Activated CD8-positive, alpha-beta T cell treated with anti-CD3 and anti-CD28 coated beads, Interleukin-2, amount 10 ng/mL, durations not matched to agents 7 days and 5 days (primary cell): ENCODE measurements around the gene IQCN. TPM values are rescaled to one million over a fixed set of nuclear protein-coding genes. Genes with fewer than 3 reads are reported as not detected.

Source experiments
- ATAC-seq: fragments of 150-1000 bp; cut with Tn5 transposase; one replicate; pipeline ENCODE4 v1.10.0; 2021; ENCODE audit warnings: moderate library complexity
- CTCF ChIA-PET: fragments of 350-600 bp; sonication (Branson Sonifier 250); formaldehyde crosslinking; loops from one replicate; lab custom pipeline; 2021; ENCODE audit warnings: antibody characterized with exemption; lab: Charles Lee
- POLR2A ChIA-PET: fragments of 350-600 bp; sonication (Branson Sonifier 250); formaldehyde crosslinking; loops from one replicate; lab custom pipeline; 2021; ENCODE audit warnings: antibody characterized with exemption; lab: Charles Lee
- DNase-seq: peaks from one replicate; pipeline ENCODE4 v3.0.0-alpha.2; 2020
- H3K27ac Mint-ChIP-seq: one replicate; pipeline ENCODE4 v1.8.0; 2021; ENCODE audit warnings: mild to moderate bottlenecking, mixed read lengths
- H3K27me3 Mint-ChIP-seq: one replicate; pipeline ENCODE4 v1.8.0; 2021; ENCODE audit warnings: low read depth, mixed read lengths
- H3K36me3 Mint-ChIP-seq: one replicate; pipeline ENCODE4 v1.8.0; 2021; ENCODE audit warnings: low read depth, mixed read lengths
- H3K4me1 Mint-ChIP-seq: one replicate; pipeline ENCODE4 v1.8.0; 2021; ENCODE audit warnings: low read depth, mixed read lengths
- H3K4me3 Mint-ChIP-seq: one replicate; pipeline ENCODE4 v1.8.0; 2021; ENCODE audit warnings: mild to moderate bottlenecking, mixed read lengths
- H3K9me3 Mint-ChIP-seq: one replicate; pipeline ENCODE4 v1.8.0; 2022; ENCODE audit warnings: mixed read lengths; ENCODE audit not compliant: insufficient read depth
- total RNA-seq, 2 experiments: library from RNA; stranded (reverse); gene quantifications; one replicate each; pipeline ENCODE4 v1.2.3, GENCODE V29; 2021

The IQCN gene
- total RNA-seq, 2 experiments from 2014 or later = 3.7 to 4.2 TPM

GRCh38 chr19:18264137-18264854 lies 10.0 kb downstream of the IQCN start:
- ATAC-seq = no peak
- no peak for DNase-seq
- peaks cover 11% of the 10 kb centered on the region for H3K4me1 Mint-ChIP-seq
- no peaks in the 10 kb centered on the region for H3K27me3 Mint-ChIP-seq
- no peaks in the 10 kb centered on the region for H3K9me3 Mint-ChIP-seq
- peaks cover 10% of the 10 kb centered on the region for H3K36me3 Mint-ChIP-seq
- H3K27ac Mint-ChIP-seq = no peak overlapping the region
- H3K4me3 Mint-ChIP-seq = no peak overlapping the region
- CTCF ChIA-PET = interaction anchor here (2.9 to 3.8 kb wide), 2 partner anchors 12 to 15 kb away, joined by 14 to 21 read pairs; no protein-coding TSS in a partner anchor
- POLR2A ChIA-PET = no interaction called here

- Mint-ChIP-seq H3K27ac (no peak overlapping the region), H3K4me3 (no peak overlapping the region), H3K36me3 (peaks cover 8% of the 10 kb centered on the region), H3K4me1 (peaks cover 11% of the 10 kb centered on the region), H3K9me3 (no peaks in the 10 kb centered on the region), H3K27me3 (no peaks in the 10 kb centered on the region)
- DNase-seq (no peak), ATAC-seq (no peak)
- ChIA-PET CTCF (interaction anchor here (0.7 to 3.8 kb wide), 4 partner anchors 8 to 72 kb away, joined by 3 to 21 read pairs (median 9); no protein-coding TSS in a partner anchor), POLR2A (interaction anchor here (0.6 kb wide), 1 partner anchor 58 kb away, joined by 3 read pairs; no protein-coding TSS in a partner anchor)
Observed at GRCh38 chr19:18263324-18264136, 10.7 kb downstream of the IQCN start.

GRCh38 chr19:18262917-18263316 lies 11.3 kb downstream of the IQCN start:
- Mint-ChIP-seq H3K9me3 (no peaks in the 10 kb centered on the region), H3K27ac (no peak overlapping the region), H3K27me3 (no peaks in the 10 kb centered on the region), H3K4me3 (no peak overlapping the region), H3K4me1 (peaks cover 11% of the 10 kb centered on the region), H3K36me3 (peaks cover 5% of the 10 kb centered on the region)
- CTCF ChIA-PET = interaction anchor here (0.7 to 3.8 kb wide), 4 partner anchors 9 to 71 kb away, joined by 3 to 21 read pairs (median 9); no protein-coding TSS in a partner anchor
- ATAC-seq (no peak), DNase-seq (no peak)
- POLR2A ChIA-PET = interaction anchor here (0.6 kb wide), 1 partner anchor 59 kb away, joined by 3 read pairs; no protein-coding TSS in a partner anchor

GRCh38 chr19:18262144-18262543 lies 12.1 kb downstream of the IQCN start:
- ChIA-PET CTCF (interaction anchor here (1.8 to 3.8 kb wide), 3 partner anchors 10 to 17 kb away, joined by 4 to 21 read pairs (median 14); no protein-coding TSS in a partner anchor), POLR2A (no interaction called here)
- Mint-ChIP-seq H3K4me3 (no peak overlapping the region), H3K4me1 (peaks cover 11% of the 10 kb centered on the region), H3K36me3 (peaks cover 5% of the 10 kb centered on the region), H3K27ac (no peak overlapping the region), H3K27me3 (no peaks in the 10 kb centered on the region), H3K9me3 (no peaks in the 10 kb centered on the region)
- no peak for DNase-seq
- ATAC-seq = no peak

- H3K4me3 Mint-ChIP-seq = no peak overlapping the region
- no peak overlapping the region for H3K27ac Mint-ChIP-seq
- H3K9me3 Mint-ChIP-seq = no peaks in the 10 kb centered on the region
- DNase-seq = no peak
- peaks cover 11% of the 10 kb centered on the region for H3K4me1 Mint-ChIP-seq
- ATAC-seq = no peak
- CTCF ChIA-PET = interaction anchor here (1.1 to 3.8 kb wide), 3 partner anchors 9 to 70 kb away, joined by 4 to 21 read pairs (median 5); no protein-coding TSS in a partner anchor
- H3K27me3 Mint-ChIP-seq = no peaks in the 10 kb centered on the region
- H3K36me3 Mint-ChIP-seq = peaks cover 5% of the 10 kb centered on the region
- POLR2A ChIA-PET = no interaction called here
Observed at GRCh38 chr19:18261474-18261873, 12.8 kb downstream of the IQCN start.

- Mint-ChIP-seq H3K27me3 (peaks cover 3% of the 10 kb centered on the region), H3K4me1 (no peaks in the 10 kb centered on the region), H3K4me3 (no peak overlapping the region), H3K9me3 (no peaks in the 10 kb centered on the region), H3K36me3 (no peaks in the 10 kb centered on the region), H3K27ac (no peak overlapping the region)
- ChIA-PET CTCF (no interaction called here), POLR2A (no interaction called here)
- no peak for ATAC-seq
- no peak for DNase-seq
Observed at GRCh38 chr19:18259893-18260292, 14.4 kb downstream of the IQCN start.

- no peak overlapping the region for H3K4me3 Mint-ChIP-seq
- no peaks in the 10 kb centered on the region for H3K4me1 Mint-ChIP-seq
- ATAC-seq (no peak), DNase-seq (no peak)
- POLR2A ChIA-PET = no interaction called here
- CTCF ChIA-PET = interaction anchor here (1.7 kb wide), 1 partner anchor 22 kb away, joined by 4 read pairs; no protein-coding TSS in a partner anchor
- H3K9me3 Mint-ChIP-seq = no peaks in the 10 kb centered on the region
- peaks cover 16% of the 10 kb centered on the region for H3K27me3 Mint-ChIP-seq
- no peaks in the 10 kb centered on the region for H3K36me3 Mint-ChIP-seq
- no peak overlapping the region for H3K27ac Mint-ChIP-seq
Observed at GRCh38 chr19:18257503-18258470, 16.5 kb downstream of the IQCN start.

- POLR2A ChIA-PET = interaction anchor here (0.9 to 1.6 kb wide), 2 partner anchors 26 to 37 kb away, joined by 4 to 7 read pairs; partner anchors contain the start of gene JUND
- no peak for DNase-seq
- H3K27ac Mint-ChIP-seq = no peak overlapping the region
Observed at GRCh38 chr19:18254546-18255503, 19.4 kb downstream of the IQCN start.

GRCh38 chr19:18253716-18254115 lies 20.5 kb downstream of the IQCN start:
- CTCF ChIA-PET = interaction anchor here (1.3 to 7.7 kb wide), 10 partner anchors 14 to 140 kb away, joined by 4 to 135 read pairs (median 16); partner anchors contain the start of genes LSM4, MPV17L2 and RAB3A
- Mint-ChIP-seq H3K36me3 (no peaks in the 10 kb centered on the region), H3K4me3 (no peak overlapping the region), H3K27ac (no peak overlapping the region), H3K9me3 (no peaks in the 10 kb centered on the region), H3K4me1 (no peaks in the 10 kb centered on the region), H3K27me3 (peaks cover 23% of the 10 kb centered on the region)
- POLR2A ChIA-PET = interaction anchor here (0.5 to 1.6 kb wide), 4 partner anchors 27 to 248 kb away, joined by 3 to 7 read pairs (median 4); partner anchors contain the start of gene JUND
- DNase-seq (no peak), ATAC-seq (no peak)

More at GRCh38 chr19:18254546-18255503, 19.4 kb downstream of the IQCN start:
- peaks cover 23% of the 10 kb centered on the region for H3K27me3 Mint-ChIP-seq
- no peaks in the 10 kb centered on the region for H3K36me3 Mint-ChIP-seq
- H3K4me3 Mint-ChIP-seq = no peak overlapping the region
- CTCF ChIA-PET = interaction anchor here (0.7 to 7.7 kb wide), 9 partner anchors 14 to 141 kb away, joined by 3 to 135 read pairs (median 11); partner anchors contain the start of genes LSM4, MPV17L2 and RAB3A
- ATAC-seq = no peak
- no peaks in the 10 kb centered on the region for H3K4me1 Mint-ChIP-seq
- H3K9me3 Mint-ChIP-seq = no peaks in the 10 kb centered on the region

GRCh38 chr19:18253130-18253529 lies 21.1 kb downstream of the IQCN start:
- DNase-seq = no peak
- Mint-ChIP-seq H3K27me3 (peaks cover 23% of the 10 kb centered on the region), H3K9me3 (no peaks in the 10 kb centered on the region), H3K27ac (no peak overlapping the region), H3K4me3 (no peak overlapping the region), H3K36me3 (no peaks in the 10 kb centered on the region), H3K4me1 (no peaks in the 10 kb centered on the region)
- POLR2A ChIA-PET = interaction anchor here (0.7 to 1.2 kb wide), 2 partner anchors 20 to 43 kb away, joined by 3 to 6 read pairs; no protein-coding TSS in a partner anchor
- CTCF ChIA-PET = interaction anchor here (1.1 to 7.7 kb wide), 14 partner anchors 9 to 140 kb away, joined by 3 to 135 read pairs (median 10); partner anchors contain the start of genes LSM4, MPV17L2 and RAB3A
- ATAC-seq = no peak
